WERI-Rb-1 (cell line): ENCODE measurements around the gene PLK3.
"Not testable (repeated sequence)": the region's sequence is repeated elsewhere in the genome, so short reads cannot be mapped to it uniquely, and the experiment has no call there.

Experiments
- DNase-seq: peaks from one replicate; pipeline ENCODE4 v3.0.0-alpha.2; 2020
- H3K27ac ChIP-seq: fragments of 250-450 bp; sonication (Bioruptor Pico); 2 replicates; pipeline ENCODE4 v1.5.1; 2020; ENCODE audit warnings: mild to moderate bottlenecking, moderate library complexity
- H3K27me3 ChIP-seq: fragments of 250-450 bp; sonication (Bioruptor Pico); 2 replicates; pipeline ENCODE4 v1.5.1; 2021; ENCODE audit warnings: mild to moderate bottlenecking, low read depth, moderate library complexity; ENCODE audit not compliant: insufficient read depth, severe bottlenecking
- H3K36me3 ChIP-seq: fragments of 250-450 bp; sonication (Bioruptor Pico); 2 replicates; pipeline ENCODE4 v1.5.1; 2020; ENCODE audit warnings: mild to moderate bottlenecking, moderate library complexity
- H3K4me3 ChIP-seq: 2 replicates; pipeline ENCODE4 v1.5.1; 2011; ENCODE audit warnings: low read depth, mild to moderate bottlenecking, control low read depth, low read length
- H3K9me3 ChIP-seq: fragments of 250-450 bp; sonication (Bioruptor Pico); 2 replicates; pipeline ENCODE4 v1.5.1; 2021; ENCODE audit warnings: mild to moderate bottlenecking, moderate library complexity; ENCODE audit not compliant: severe bottlenecking
- TF ChIP-seq, protein P1 (sequence below): IDR thresholded peaks from 2 replicates; pipeline ENCODE4 v1.5.1; 2011; ENCODE audit warnings: low read depth, mild to moderate bottlenecking, control low read depth, inconsistent platforms, low read length

Gene PLK3

GRCh38 chr1:44811234-44811633 is 11.1 kb downstream of the PLK3 start:
- no peak for DNase-seq
- H3K27ac ChIP-seq, result no peak overlapping the region

GRCh38 chr1:44812822-44813543 is 12.8 kb downstream of the PLK3 start:
- Histone ChIP-seq H3K4me3 (no peak overlapping the region), H3K27ac (no peak overlapping the region)
- TF ChIP-seq, protein P1, sequence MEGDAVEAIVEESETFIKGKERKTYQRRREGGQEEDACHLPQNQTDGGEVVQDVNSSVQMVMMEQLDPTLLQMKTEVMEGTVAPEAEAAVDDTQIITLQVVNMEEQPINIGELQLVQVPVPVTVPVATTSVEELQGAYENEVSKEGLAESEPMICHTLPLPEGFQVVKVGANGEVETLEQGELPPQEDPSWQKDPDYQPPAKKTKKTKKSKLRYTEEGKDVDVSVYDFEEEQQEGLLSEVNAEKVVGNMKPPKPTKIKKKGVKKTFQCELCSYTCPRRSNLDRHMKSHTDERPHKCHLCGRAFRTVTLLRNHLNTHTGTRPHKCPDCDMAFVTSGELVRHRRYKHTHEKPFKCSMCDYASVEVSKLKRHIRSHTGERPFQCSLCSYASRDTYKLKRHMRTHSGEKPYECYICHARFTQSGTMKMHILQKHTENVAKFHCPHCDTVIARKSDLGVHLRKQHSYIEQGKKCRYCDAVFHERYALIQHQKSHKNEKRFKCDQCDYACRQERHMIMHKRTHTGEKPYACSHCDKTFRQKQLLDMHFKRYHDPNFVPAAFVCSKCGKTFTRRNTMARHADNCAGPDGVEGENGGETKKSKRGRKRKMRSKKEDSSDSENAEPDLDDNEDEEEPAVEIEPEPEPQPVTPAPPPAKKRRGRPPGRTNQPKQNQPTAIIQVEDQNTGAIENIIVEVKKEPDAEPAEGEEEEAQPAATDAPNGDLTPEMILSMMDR, result no peak

More at GRCh38 chr1:44811234-44811633, 11.1 kb downstream of the PLK3 start:
- H3K9me3 ChIP-seq, result no peaks in the 10 kb centered on the region
- H3K27me3 ChIP-seq, result no peaks in the 10 kb centered on the region
- H3K4me3 ChIP-seq, result no peak overlapping the region
- TF ChIP-seq, protein P1, result no peak
- H3K36me3 ChIP-seq, result peaks cover 13% of the 10 kb centered on the region; the same call in 1 of the 2 replicates

DNA sequence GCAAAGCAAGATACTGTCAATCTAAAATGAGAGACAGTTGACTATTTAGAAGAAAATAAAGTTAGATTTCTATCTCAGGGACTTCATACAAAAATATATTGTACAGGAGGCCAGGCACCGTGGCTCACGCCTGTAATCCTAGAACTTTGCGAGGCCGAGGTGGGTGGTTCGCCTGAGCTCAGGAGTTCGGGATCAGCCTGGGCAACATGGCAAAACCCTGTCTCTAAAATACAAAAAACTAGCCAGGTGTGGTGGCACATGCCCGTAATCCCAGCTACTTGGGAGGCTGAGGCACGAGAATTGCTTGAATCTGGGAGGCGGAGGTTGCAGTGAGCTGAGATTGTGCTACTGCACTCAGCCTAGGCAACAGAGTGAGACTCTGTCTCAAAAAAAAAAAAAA is 15.7 kb downstream of the PLK3 start:
- not testable (repeated sequence) for H3K4me3 ChIP-seq, H3K9me3 ChIP-seq, H3K27ac ChIP-seq, H3K36me3 ChIP-seq, DNase-seq, H3K27me3 ChIP-seq

More at GRCh38 chr1:44812822-44813543, 12.8 kb downstream of the PLK3 start:
- Histone ChIP-seq H3K27me3 (no peaks in the 10 kb centered on the region), H3K9me3 (no peaks in the 10 kb centered on the region), H3K36me3 (peaks cover 3% of the 10 kb centered on the region; the same call in 1 of the 2 replicates)
- no peak for DNase-seq

- Histone ChIP-seq H3K27ac (no peak overlapping the region), H3K27me3 (no peaks in the 10 kb centered on the region), H3K9me3 (no peaks in the 10 kb centered on the region), H3K4me3 (no peak overlapping the region), H3K36me3 (no peaks in the 10 kb centered on the region)
- TF ChIP-seq, protein P1, result no peak
- no peak for DNase-seq
Measured at GRCh38 chr1:44817307-44817706, 17.1 kb downstream of the PLK3 start.

GRCh38 chr1:44817771-44818495 is 17.8 kb downstream of the PLK3 start:
- no peaks in the 10 kb centered on the region for H3K9me3 ChIP-seq
- no peaks in the 10 kb centered on the region for H3K27me3 ChIP-seq
- DNase-seq, result no peak
- H3K27ac ChIP-seq, result no peak overlapping the region
- H3K36me3 ChIP-seq, result no peaks in the 10 kb centered on the region
- TF ChIP-seq, protein P1, result no peak
- H3K4me3 ChIP-seq, result no peak overlapping the region

DNA sequence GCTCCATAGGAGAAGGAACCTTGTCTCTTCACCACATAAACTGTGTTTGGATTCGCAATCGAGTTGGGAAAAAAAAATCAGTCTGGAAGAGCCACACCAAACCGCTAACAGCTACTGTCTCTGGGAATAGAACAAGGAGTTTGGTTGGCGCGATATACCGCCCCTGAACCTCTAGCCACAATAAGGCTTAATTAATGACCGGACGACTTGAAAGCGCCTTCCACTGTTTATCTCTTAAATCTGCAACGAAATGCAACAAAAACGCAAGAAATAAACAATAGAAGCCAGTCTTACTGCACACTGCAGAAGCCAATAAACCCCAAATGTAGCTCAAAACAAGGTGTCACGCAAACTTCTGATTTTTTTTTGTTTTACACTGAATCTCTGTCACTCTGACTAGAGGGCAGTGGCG is 19.0 kb downstream of the PLK3 start:
- H3K27ac ChIP-seq, result no peak overlapping the region
- TF ChIP-seq, protein P1, result no peak
- no peak for DNase-seq
- no peaks in the 10 kb centered on the region for H3K9me3 ChIP-seq
- no peaks in the 10 kb centered on the region for H3K27me3 ChIP-seq
- no peak overlapping the region for H3K4me3 ChIP-seq
- H3K36me3 ChIP-seq, result no peaks in the 10 kb centered on the region
